HG03432 (cell line): ENCODE results near the gene CTCF.
A peak's percentile ranks its signal among the peaks of the same experiment; 100 is the strongest.

Experiments used
- ATAC-seq: cut with Tn5 transposase; IDR thresholded peaks from one replicate; pipeline ENCODE4 v1.9.1; 2021; ENCODE audit warnings: mild to moderate bottlenecking, moderate library complexity; ENCODE audit not compliant: unreplicated experiment

The CTCF gene

DNA sequence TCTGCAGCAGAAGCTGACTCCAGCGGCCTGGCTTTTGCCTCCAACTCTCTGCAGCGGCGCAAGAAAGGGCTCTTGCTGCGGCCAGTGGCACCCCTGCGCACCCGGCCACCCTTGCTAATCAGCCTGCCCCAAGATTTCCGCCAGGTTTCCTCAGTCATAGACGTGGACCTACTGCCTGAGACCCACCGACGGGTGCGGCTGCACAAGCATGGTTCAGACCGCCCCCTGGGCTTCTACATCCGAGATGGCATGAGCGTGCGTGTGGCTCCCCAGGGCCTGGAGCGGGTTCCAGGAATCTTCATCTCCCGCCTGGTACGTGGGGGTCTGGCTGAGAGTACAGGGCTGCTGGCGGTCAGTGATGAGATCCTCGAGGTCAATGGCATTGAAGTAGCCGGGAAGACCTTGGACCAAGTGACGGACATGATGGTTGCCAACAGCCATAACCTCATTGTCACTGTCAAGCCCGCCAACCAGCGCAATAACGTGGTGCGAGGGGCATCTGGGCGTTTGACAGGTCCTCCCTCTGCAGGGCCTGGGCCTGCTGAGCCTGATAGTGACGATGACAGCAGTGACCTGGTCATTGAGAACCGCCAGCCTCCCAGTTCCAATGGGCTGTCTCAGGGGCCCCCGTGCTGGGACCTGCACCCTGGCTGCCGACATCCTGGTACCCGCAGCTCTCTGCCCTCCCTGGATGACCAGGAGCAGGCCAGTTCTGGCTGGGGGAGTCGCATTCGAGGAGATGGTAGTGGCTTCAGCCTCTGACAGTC lies 99.7 kb downstream of the CTCF start:
- ATAC-seq = no peak

DNA sequence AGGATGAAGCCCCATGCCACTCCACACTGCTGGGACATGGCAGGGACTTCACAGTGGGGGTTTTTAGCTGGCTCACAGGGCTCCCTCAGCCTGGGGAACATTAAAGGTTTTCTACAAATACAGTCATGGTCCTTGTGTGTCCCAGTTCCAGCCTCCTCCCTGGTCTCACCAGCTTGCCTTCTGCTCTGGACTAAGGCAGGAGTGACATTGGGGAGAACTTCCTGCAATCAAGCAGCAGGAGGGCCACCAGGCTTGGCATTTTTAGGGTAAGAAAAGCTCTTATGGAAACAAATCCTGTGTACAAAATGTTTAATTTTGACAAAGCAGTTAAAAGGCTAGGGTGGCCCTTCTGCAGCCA lies 100.3 kb downstream of the CTCF start:
- no peak for ATAC-seq

DNA sequence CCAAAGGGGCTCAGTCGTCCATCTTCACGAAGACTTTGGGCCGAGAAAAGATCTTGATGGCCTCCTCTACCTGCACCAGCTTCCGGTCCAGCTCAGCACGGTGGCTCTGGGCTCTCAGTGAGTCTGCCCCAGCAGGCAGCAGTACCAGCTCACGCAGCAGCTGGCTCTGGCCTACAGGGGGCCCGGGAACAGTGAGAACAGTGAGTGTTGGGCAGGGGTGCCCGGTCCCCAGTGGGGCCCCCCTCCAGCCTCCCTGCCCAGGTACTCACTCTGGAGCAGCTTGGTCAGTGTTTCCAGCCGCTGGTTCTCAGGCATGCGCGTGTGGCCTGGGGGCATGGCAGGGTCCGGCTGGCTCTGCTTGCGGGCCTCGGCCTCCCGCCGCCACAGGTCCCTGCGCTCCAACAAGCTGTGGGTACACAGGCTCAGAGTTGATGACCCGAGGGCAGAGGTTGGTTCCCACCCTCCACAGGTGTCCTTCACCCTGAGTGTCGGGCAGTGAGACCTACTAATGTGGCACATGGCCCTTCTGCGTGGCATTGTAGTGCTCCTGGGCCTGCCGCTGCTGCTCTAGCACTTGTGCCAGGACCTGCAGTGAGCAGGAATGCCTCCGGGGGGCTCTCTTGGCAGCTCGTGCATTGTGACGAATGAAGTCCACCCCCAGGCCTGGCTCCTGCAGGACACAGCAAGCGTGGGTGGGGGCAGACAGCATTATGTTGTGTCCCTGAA lies 101.0 kb downstream of the CTCF start:
- no peak for ATAC-seq

DNA sequence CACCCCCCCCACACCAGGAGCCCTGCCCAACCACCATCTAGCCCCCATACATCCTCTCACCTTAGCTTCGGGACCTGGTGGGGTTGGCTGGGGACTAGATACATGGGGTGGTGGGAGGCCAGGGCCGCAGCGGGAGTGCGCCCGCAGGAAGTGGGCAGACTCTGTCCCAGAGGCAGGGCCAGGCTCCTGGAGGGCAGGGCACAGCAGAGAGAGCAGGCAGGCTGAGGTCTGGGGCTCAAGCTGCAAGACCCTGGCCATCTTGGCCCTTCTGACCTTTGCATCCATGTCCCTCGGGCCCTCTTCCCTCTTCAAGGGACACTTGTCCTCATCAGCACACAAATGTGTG lies 101.5 kb downstream of the CTCF start:
- ATAC-seq = no peak

DNA sequence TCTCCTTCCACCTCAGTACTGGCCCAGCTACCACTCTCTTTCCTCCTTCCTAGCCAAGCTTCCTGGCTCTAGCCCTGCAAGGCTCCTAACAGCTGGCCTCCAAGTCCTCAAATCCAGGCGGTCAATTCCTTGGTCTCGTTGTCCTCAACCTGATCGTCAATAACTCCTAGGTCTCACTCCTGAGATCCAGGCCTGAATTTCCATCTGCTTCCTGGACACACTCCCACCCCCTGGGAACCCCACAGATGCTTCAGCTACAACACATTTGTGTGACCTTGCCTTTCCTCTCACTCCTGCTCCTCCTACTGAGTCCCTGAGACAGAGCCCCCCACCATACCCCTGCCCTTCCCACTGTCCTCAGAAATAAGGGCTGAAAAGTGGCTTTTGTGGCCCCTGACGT lies 101.9 kb downstream of the CTCF start:
- no peak for ATAC-seq

DNA sequence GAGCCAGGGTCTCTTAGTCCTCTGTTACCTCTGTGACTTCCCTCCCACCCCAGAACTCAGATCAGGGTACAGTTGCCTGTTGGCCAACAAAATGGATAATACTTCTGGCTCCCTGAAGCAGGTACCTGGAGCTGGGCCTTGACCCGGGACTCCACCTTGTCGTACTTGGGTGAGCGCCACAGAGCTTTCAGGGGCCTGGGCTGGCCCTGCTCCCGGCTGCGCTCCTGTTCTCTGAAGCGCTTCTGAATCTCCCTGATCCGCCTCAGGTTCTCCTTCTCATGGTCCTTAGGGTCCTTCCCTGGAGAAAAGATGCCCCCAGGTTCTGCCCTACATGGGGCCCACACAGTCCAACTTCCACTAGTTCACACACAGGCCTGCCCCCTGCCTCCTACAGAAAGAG lies 102.5 kb downstream of the CTCF start:
- ATAC-seq = no peak

DNA sequence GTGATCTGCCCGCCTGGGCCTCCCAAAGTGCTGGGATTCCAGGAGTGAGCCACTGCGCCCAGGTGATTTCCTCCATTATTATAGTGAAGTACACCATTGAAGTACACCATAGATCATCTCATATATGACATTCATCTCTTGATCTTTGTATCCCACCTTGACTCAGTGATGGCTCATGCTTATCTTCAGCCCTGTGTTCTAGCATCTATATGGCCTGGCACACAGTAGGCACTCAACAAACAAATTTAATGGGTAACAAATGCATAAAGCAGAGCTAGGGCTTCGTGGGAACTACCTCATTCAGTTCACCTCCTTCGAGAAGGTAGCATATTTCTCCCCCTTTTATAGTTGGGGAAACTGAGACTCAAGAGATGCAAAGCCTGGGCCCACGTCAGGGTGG lies 103.3 kb downstream of the CTCF start:
- no peak for ATAC-seq

DNA sequence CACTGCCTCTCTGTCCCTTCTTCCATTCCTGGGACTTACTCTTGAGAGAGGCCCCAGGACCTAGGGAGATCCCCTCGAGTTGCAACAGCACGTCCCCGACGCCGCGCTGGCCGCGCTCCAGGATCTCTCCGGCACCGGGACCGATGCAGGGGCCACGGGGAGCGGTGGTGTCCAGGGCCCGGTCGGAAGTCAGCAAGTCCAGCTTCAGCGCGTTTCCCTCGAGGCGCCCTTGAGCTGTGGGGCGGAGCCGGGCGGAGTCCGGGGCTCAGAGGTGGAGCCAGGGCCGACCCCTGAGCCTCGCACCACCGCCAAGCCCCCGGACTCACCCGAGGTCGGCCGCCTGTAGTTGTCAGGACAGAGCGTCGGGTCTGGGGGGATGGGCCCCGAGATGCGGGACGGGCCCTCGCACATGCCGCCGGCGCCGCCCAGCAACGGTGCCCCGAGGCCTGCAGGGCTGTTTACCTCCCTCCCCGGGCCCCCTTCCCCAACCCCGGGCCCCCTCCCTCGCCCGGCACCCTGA lies 103.8 kb downstream of the CTCF start:
- peak; percentile 5 for ATAC-seq

DNA sequence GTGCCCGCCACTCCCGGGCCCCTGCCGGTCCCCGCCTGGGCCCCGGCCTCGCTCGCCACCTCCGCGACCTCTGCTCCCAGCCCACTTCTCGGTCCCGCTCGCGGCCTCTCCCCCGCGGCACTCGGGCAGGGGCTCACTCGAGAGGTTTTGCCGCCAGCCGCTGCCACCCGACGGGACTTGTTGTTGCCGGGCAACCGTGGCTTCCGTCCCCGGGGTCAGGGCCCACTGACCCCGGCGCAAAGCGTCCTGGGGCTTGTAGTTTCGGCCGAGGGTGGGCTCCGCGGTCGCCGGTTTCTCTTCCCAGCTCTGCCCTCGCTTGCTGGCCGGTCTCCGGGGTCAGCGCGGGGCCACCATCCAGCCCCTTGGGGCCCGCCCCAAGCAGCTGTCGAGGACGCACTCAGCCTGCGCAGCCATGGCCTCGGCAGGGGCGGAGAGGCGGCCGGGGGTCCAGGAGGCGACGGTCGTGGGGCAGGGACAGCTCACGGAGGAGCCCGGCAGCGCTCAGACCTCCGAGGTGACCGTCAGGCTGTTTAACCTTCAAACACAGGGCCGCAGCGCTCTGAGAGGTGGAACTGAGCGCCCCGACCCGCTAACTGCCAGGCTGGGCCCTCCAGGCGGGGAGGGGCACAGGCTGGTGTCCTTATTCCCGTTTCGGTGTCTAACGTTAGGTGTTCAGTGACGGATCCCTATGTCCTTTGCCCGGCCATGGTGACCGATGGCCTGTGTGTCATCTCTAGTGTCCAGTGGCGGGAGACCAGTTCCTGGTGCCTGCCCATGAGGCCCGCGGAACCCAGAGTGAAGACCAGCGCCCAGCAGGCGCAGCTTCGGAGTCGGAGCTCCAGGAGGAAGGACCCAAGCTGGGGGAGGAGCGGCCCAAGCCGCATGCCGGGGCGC lies 104.5 kb downstream of the CTCF start, which contains the start of the genes C16orf86 and ENKD1:
C16orf86 (plus strand) TSS at position 256 of the 894 bp plus-strand sequence; CDS start at position 413, 157 bp downstream.
ENKD1 (minus strand) TSS at position 192 of the 894 bp plus-strand sequence. CDS start 308 bp downstream, outside the sequence.
- peak; percentile 63 for ATAC-seq

DNA sequence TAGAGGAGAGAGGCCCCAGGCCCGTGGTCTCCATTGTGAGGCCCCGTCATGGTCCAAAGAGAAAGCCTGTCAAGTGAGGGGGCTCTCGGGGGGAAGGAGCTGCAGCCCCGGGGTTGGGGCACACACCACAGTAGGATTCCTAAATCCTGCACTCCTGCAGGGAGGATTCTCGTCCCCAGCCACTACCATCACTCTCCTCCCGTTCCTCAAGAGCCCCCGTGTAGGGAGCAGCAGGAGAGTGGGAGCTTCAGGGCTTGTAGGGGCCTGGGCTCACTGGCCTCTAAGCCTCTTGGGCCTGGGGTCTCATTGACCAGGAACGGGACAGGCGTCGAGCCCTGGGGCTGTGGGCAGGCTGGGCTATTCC lies 105.1 kb downstream of the CTCF start:
- no peak for ATAC-seq

DNA sequence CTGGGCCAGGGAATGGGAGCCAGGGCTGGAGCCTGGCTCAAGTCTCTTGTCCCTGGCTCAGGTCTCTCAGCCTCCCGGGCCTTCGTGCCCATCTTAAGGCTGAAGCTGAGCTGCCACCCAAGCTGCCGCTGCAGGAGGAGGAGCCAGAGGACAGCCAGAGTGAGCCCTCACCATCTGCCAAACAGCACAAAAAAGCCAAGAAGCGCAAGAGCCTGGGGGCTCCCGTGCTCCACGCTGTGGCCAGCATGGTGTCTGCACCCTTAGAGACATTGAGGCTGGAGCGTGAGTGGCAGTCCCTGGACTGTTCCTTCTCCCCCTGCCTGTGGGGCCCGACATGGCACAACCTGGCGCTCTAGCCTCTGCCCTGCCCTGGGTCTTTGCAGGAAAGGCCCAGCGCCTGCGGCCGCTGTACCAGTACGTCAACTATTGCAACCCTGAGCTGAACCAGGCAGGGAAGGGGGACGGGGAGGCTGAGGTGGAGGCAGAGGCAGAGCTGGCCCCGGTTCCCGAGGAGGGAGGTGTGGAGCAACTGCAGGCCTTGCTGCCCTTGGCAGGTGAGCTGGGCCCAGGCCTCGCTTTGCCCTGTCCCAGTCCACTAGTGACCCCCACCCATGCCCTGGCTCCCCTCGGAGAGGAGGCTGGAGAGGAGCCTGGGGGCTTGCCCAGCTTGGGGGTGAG lies 105.6 kb downstream of the CTCF start:
- peak; percentile 71 for ATAC-seq

DNA sequence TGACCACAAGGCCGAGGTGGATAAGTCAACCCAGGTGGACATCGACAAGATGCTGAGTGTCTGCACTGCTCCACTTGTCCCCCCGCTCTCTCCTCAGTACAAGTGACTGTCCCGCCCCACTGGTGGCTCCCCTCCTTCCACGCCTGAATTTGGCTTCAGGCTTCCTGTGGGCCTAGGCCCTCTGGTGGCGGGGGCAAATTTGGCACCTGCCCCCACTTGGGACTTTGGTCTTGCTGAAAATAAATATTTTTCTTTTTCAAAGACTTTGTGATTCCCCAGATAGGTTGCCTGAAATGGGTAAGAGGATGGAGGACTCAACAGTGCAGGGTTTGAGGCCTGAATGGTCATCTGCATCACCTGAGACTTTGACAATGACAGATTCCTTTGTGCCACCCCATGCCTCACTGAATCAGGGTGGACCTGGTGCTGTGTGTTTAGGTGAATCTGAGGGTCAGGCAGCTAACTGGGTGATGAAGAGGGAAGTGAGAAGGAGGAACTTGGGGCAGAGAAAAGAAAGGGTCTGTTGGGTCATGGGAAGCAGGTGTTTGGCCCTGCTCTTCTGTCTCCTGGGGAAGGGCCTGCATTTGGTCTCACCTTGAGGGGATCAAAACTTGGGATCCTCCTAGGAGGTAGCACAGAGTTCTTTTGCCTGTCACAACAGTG lies 106.3 kb downstream of the CTCF start:
- no peak for ATAC-seq

DNA sequence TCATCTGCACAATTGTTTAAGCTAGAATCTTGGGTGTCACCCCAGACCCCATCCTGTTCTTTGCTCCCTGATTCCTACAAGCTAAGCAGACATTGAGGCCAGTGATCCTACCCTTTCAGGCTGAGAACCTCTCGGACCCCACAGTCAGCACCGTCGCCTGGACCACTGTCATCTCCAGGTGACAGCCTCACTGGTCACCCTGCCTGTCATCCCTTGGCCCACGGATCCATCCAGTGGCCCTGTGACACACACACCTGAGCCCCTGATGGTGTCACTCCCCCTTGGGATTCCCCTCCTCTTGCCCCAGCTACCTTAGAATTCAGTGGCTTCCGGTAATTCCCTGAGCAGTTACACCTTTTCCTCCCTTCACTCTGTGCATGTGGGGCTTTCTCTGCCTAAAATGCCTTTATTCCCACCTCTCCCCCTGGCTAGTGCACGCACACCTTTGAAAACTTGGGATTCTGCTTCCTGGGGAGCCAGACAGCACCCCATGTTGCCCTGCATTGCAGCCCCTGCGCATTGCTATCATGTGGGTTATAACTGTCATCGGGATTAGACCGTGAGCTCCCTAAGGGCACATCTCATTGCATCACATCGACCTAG lies 107.3 kb downstream of the CTCF start:
- no peak for ATAC-seq

DNA sequence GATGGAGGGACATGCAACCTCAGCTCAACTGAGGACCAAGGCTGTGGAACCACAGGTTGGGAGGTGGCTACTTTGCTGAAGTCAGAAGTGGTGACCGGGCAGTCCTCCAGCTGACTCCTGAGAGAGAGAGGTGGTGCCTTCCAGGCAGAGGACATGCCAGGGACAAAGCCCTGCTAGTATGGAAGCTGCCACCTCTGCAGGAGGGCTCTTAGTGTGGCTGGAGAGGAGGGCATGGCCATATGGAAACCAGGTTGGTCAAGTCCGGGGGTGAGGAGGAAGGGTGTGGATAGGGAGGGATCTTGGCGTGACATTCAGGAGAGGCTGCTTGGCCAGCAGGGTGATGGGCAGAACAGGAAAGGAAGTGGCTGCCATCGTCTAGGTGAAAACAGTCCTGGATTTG lies 110.0 kb downstream of the CTCF start:
- ATAC-seq = no peak

DNA sequence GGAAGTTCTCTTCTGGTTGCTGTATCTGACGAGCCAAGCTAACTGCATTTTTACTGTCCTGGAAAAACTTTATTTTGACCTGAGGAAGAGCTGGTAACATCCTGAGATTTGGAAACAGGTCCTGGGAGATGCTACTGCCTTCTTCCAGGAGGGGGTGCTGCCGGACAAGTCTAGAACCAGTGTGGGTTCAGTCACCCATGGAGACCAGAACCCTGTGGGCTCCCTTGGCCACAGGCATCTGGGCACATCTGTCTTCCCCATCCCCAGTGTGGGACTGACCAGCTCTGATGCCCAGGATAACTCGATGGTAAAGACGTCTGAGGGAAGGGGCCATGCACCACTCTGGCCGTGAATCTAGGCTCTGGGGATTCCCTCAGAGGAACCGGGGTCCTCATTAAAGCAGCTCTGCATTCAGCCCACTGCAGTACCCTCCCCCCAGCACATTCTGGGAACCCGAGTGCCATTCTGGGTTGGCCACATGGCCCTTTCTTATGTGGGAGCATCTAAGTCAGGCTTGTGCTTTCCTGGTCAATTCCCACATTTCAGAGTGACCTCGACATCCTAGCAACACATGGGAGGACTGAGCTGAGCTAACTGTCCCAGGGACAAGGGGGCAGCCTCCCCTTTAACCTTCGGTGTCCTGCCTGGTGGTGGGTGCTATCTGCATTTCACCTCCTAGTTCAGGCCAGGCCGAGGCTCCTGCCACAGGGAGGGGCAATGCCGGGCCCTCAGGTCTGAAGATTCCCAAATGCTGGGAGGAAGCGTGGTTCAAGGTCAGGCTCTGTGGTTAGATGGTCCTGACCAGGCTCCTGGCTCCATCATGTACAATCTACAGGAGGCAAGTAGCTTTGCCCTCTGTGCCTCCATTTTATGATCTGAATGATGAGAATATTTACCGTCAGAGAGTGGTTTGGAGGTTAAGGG lies 110.7 kb downstream of the CTCF start:
- ATAC-seq = no peak

DNA sequence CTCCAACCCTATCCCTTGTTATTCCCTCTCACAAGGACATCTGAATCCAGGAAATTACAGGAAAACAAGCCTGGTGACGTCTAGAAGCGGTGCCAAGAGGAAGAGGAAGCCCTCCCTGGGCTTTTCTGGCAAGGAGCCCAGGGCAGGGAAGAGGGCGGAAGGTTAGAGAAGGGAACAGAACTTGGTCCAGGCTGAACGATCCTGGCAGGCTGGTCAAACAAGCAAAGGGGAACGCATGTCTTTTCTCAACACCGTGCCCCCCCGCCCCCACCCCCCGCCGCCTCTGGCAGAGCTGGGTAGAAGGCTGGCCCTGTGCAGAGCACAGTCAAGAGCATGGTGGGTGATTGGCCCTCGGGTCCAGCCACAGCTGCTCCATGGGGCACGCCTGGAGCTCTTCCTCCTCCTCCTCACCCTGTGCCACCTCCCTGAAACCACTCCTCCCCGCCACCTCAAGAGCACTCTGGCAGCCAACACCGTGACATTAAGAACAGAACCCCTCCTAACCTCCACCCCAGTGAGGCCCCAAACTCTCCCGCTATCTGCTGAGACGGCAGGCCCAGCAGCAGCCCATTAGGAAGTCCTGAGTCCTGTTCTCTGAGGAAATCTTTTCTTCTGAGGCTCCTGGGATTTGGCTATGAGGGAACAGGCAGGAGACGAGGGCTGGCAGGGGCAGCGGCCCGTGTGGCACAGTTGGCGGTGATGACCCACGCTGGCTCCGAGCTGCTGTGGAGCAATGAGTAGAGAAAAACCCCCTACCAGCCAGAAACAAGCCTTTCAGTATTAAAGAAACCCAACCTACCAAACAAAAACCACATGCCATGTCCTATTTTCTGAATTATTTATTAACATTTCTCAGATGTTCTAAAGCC lies 111.6 kb downstream of the CTCF start:
- no peak for ATAC-seq

DNA sequence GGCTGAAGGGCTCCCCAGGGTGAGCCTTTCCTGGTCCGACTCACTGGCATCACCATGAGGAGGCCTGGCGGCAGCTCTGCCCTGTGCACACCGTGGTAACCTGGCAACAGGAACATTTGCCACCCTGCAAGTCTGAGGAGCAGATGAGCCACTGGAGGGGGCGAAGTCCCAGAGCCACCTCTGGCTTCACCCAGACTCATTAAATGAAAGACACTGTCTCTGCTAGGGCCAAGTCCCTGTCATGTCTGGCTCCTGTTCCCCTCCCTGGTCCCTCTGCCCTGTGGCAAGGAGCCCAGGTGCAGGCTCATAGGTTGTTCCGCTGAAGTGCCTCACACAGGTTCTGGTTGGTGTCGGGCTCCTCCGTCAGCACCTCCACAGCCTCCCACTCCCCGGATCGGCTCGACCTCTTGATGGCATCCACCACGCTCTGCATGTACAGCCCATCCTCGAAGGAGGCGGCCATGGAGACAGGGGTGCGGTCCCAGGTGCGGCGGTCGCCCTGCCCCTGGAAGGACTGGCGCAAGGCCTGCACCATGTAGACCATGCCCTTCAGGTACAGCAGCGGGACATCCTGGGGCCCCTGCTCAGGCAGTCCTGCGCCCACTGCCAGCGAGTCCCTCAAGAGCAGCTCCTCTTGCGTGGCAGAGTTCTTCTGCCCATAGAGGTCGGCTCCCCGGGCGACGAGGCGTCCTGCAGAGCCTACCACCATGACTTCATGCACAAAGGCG lies 112.7 kb downstream of the CTCF start:
- no peak for ATAC-seq
